GM18511 (cell line): ENCODE measurements around the gene FAM184A.
"Not testable (repeated sequence)": the region's sequence is repeated elsewhere in the genome, so short reads cannot be mapped to it uniquely, and the experiment has no call there.

Experiments used
- ATAC-seq: cut with Tn5 transposase; IDR thresholded peaks from one replicate; pipeline ENCODE4 v1.9.1; 2021; ENCODE audit warnings: mild to moderate bottlenecking, moderate library complexity; ENCODE audit not compliant: unreplicated experiment

FAM184A gene

GRCh38 chr6:119078376-119079282 lies at the start of gene FAM184A:
FAM184A (minus strand) TSS chr6:119078664; CDS start chr6:119078299, 365 bp downstream.
- ATAC-seq: peak; percentile 63

- ATAC-seq: no peak
Measured at GRCh38 chr6:119127627-119128026, 49.2 kb upstream of the FAM184A start.

GRCh38 chr6:119126826-119127225 lies 48.4 kb upstream of the FAM184A start:
- ATAC-seq: no peak

- ATAC-seq: no peak
Measured at GRCh38 chr6:119126140-119126539, 47.7 kb upstream of the FAM184A start.

GRCh38 chr6:119125576-119125975 lies 47.1 kb upstream of the FAM184A start:
- no peak for ATAC-seq

GRCh38 chr6:119124079-119124824 lies 45.8 kb upstream of the FAM184A start:
- no peak for ATAC-seq

- no peak for ATAC-seq
Measured at GRCh38 chr6:119122336-119122735, 43.9 kb upstream of the FAM184A start.

- no peak for ATAC-seq
Measured at GRCh38 chr6:119121367-119121766, 42.9 kb upstream of the FAM184A start.

- ATAC-seq: no peak
Measured at GRCh38 chr6:119119989-119120388, 41.5 kb upstream of the FAM184A start.

- ATAC-seq: not testable (repeated sequence)
Measured at GRCh38 chr6:119119062-119119461, 40.6 kb upstream of the FAM184A start.

GRCh38 chr6:119116712-119117281 lies 38.3 kb upstream of the FAM184A start:
- ATAC-seq: no peak

GRCh38 chr6:119113961-119114360 lies 35.5 kb upstream of the FAM184A start:
- ATAC-seq: no peak

- no peak for ATAC-seq
Measured at GRCh38 chr6:119112812-119113530, 34.5 kb upstream of the FAM184A start.

GRCh38 chr6:119110601-119111548 lies 32.4 kb upstream of the FAM184A start:
- ATAC-seq: peak; percentile 79

GRCh38 chr6:119109654-119110325 lies 31.3 kb upstream of the FAM184A start:
- ATAC-seq: no peak

- no peak for ATAC-seq
Measured at GRCh38 chr6:119108076-119108475, 29.6 kb upstream of the FAM184A start.

- no peak for ATAC-seq
Measured at GRCh38 chr6:119105282-119105681, 26.8 kb upstream of the FAM184A start.

GRCh38 chr6:119102901-119103300 lies 24.4 kb upstream of the FAM184A start:
- ATAC-seq: no peak

- no peak for ATAC-seq
Measured at GRCh38 chr6:119100115-119100514, 21.7 kb upstream of the FAM184A start.
